PC-9 (cell line): Measurements from ENCODE around the gene H6PD. TPM values are rescaled to one million over a fixed set of nuclear protein-coding genes. Genes with fewer than 3 reads are reported as not detected.

Experiments used
- BruUV-seq: library from RNA; stranded (reverse); fragments of 400-500 nt; replicated peaks from 2 replicates; lab custom pipeline; 2021; lab: Mats Ljungman, UMichigan
- CTCF ChIA-PET: fragments of 300-600 bp; sonication (Branson Sonifier 250); formaldehyde crosslinking; loops from one replicate; lab custom pipeline; 2022; ENCODE audit warnings: antibody characterized with exemption; lab: Charles Lee
- POLR2A ChIA-PET: fragments of 300-600 bp; sonication (Branson Sonifier 250); formaldehyde crosslinking; loops from one replicate; lab custom pipeline; 2022; ENCODE audit warnings: antibody characterized with exemption; ENCODE audit not compliant: unreplicated experiment; lab: Charles Lee
- DNase-seq, 2 experiments: peaks; one replicate each; pipeline versions ENCODE4 v3.0.0 to v3.0.0-alpha.2; 2015 to 2022; ENCODE audit warnings: mixed read lengths in 1 of 2
- H2AFZ ChIP-seq: fragments of 200-600 bp; sonication (generic); 2 replicates; pipeline ENCODE4 v1.8.1; 2017; ENCODE audit warnings: antibody characterized with exemption
- H3F3A ChIP-seq: fragments of 200-600 bp; sonication (generic); 2 replicates; pipeline ENCODE4 v1.8.1; 2017; ENCODE audit warnings: antibody characterized with exemption, mild to moderate bottlenecking, low read depth; ENCODE audit not compliant: insufficient read depth
- H3K27ac ChIP-seq: fragments of 200-600 bp; sonication (generic); 2 replicates; pipeline ENCODE4 v1.6.1; 2016; ENCODE audit warnings: mixed run types
- H3K27me3 ChIP-seq: fragments of 200-600 bp; sonication (generic); 2 replicates; pipeline ENCODE4 v1.6.1; 2016; ENCODE audit warnings: low read depth, mixed run types; ENCODE audit not compliant: insufficient read depth
- H3K36me3 ChIP-seq: fragments of 200-600 bp; sonication (generic); 2 replicates; pipeline ENCODE4 v1.6.1; 2016; ENCODE audit warnings: low read depth, mixed run types
- H3K4me1 ChIP-seq: fragments of 200-600 bp; sonication (generic); replicated peaks from 2 replicates; pipeline ENCODE4 v1.6.1; 2016; ENCODE audit warnings: mixed run types; ENCODE audit not compliant: insufficient read depth
- H3K4me2 ChIP-seq: fragments of 200-600 bp; sonication (generic); 2 replicates; pipeline ENCODE4 v1.6.1; 2017; ENCODE audit warnings: mixed run types
- H3K4me3 ChIP-seq: fragments of 200-600 bp; sonication (generic); 2 replicates; pipeline ENCODE4 v1.6.1; 2016; ENCODE audit warnings: mixed run types
- H3K79me2 ChIP-seq: fragments of 200-600 bp; sonication (generic); 2 replicates; pipeline ENCODE4 v1.6.1; 2017; ENCODE audit warnings: low read depth, mixed run types
- H3K9me2 ChIP-seq: fragments of 200-600 bp; sonication (generic); 2 replicates; pipeline ENCODE4 v1.8.1; 2017; ENCODE audit warnings: mild to moderate bottlenecking; ENCODE audit not compliant: insufficient read depth
- H3K9me3 ChIP-seq: fragments of 200-600 bp; sonication (generic); 2 replicates; pipeline ENCODE4 v1.8.1; 2016; ENCODE audit warnings: low read depth; ENCODE audit not compliant: insufficient read depth
- H4K20me1 ChIP-seq: fragments of 200-600 bp; sonication (generic); 2 replicates; pipeline ENCODE4 v1.8.1; 2017; ENCODE audit not compliant: insufficient read depth
- CTCF ChIP-seq: fragments of 200-600 bp; sonication (generic); conservative IDR thresholded peaks from 2 replicates; pipeline ENCODE4 v1.6.1; 2017; ENCODE audit warnings: mixed run types, antibody characterized with exemption, mild to moderate bottlenecking, moderate library complexity
- EZH2 ChIP-seq: fragments of 200-600 bp; sonication (generic); IDR thresholded peaks from 2 replicates; pipeline ENCODE4 v1.8.0; 2017; ENCODE audit warnings: antibody characterized with exemption, low read depth
- intact Hi-C: fragments of 100-400 bp; cut with micrococcal nuclease; formaldehyde crosslinking; loops from one replicate; pipeline ENCODE4 v1.10.0; 2022; ENCODE audit not compliant: unreplicated experiment
- total RNA-seq: library from RNA; stranded (reverse); gene quantifications from 2 replicates; pipeline ENCODE4 v1.2.3, GENCODE V29; 2021

Gene H6PD
- total RNA-seq, 1 experiment from 2014 or later, result 31.1 TPM

DNA sequence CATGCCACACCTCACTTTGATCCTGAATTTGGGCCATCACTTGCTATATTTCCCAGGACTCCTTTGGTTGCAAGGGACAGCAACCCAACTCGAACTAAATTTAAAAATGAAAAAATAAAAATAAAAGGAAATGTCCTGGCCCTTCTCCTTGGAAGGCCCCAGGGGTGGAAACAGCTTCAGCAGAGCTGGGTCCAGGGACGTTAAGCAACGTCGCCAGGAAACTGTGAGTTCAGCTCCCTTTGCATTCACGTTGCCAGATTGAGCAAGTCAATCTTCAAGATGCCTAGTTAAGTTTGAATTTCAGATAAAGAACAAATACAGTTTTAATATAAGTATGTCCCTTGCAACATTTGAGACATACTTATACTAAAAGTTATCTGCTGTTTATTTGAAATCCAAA lies 43.5 kb downstream of the H6PD start:
- H3K4me1 ChIP-seq, result peaks cover 23% of the 10 kb centered on the region

DNA sequence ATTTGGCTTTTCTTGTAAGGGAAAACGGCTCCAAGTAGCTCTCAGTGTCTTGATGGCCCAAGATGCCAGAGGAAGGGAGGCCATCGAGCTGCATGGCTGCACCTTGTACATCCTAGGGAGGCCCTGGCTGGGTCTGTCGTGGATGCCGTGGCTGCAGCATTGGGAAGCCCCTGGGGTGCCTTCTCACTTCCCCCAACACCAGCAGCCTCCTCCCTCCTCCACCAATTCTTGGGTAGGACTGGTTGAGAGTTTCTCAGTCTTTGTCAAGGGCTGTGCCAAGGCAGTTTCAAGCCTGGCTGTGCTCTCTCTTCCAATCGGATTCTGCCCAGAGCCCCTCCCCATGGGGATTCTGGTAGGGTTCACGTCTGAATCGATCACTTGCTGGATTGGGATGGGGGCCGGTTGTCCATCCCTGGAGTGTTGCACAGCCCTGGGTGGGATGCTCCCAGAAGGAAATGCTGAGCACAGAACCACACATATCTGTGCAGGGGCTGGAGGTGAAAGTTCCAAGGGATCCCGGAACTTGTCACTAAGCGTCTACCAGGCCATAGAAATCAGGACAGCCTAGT lies 44.1 kb downstream of the H6PD start:
- no peaks in the 10 kb centered on the region for H3K79me2 ChIP-seq
- no peak overlapping the region for H3K27ac ChIP-seq
- CTCF ChIA-PET, result no interaction called here
- H3F3A ChIP-seq, result no peaks in the 10 kb centered on the region; the same call in 1 of the 2 replicates
- no TSS peak for BruUV-seq
- no peak overlapping the region for H3K4me3 ChIP-seq
- no peak overlapping the region for H3K4me2 ChIP-seq
- H3K4me1 ChIP-seq, result peaks cover 24% of the 10 kb centered on the region
- H3K36me3 ChIP-seq, result no peaks in the 10 kb centered on the region
- H3K9me2 ChIP-seq, result no peaks in the 10 kb centered on the region
- H4K20me1 ChIP-seq, result no peaks in the 10 kb centered on the region
- intact Hi-C loops, result no loop called here
- no peak for DNase-seq
- no peaks in the 10 kb centered on the region for H3K9me3 ChIP-seq
- no peaks in the 10 kb centered on the region for H3K27me3 ChIP-seq
- TF ChIP-seq CTCF, result no peak
- no peak for TF ChIP-seq EZH2
- H2AFZ ChIP-seq, result no peak overlapping the region
- POLR2A ChIA-PET, result no interaction called here

More for the DNA sequence above, 43.5 kb downstream of the H6PD start:
- H3K79me2 ChIP-seq, result no peaks in the 10 kb centered on the region
- H3K9me3 ChIP-seq, result no peaks in the 10 kb centered on the region
- no peak overlapping the region for H3K4me2 ChIP-seq
- no peak overlapping the region for H3K27ac ChIP-seq
- H4K20me1 ChIP-seq, result no peaks in the 10 kb centered on the region
- H3K36me3 ChIP-seq, result no peaks in the 10 kb centered on the region
- DNase-seq, result no peak
- H3K27me3 ChIP-seq, result no peaks in the 10 kb centered on the region
- H2AFZ ChIP-seq, result no peak overlapping the region
- BruUV-seq, result no TSS peak
- intact Hi-C loops, result no loop called here
- ChIA-PET POLR2A (no interaction called here), CTCF (no interaction called here)
- no peaks in the 10 kb centered on the region; the same call in 1 of the 2 replicates for H3F3A ChIP-seq
- no peaks in the 10 kb centered on the region for H3K9me2 ChIP-seq
- no peak overlapping the region for H3K4me3 ChIP-seq
- TF ChIP-seq CTCF (no peak), EZH2 (no peak)

DNA sequence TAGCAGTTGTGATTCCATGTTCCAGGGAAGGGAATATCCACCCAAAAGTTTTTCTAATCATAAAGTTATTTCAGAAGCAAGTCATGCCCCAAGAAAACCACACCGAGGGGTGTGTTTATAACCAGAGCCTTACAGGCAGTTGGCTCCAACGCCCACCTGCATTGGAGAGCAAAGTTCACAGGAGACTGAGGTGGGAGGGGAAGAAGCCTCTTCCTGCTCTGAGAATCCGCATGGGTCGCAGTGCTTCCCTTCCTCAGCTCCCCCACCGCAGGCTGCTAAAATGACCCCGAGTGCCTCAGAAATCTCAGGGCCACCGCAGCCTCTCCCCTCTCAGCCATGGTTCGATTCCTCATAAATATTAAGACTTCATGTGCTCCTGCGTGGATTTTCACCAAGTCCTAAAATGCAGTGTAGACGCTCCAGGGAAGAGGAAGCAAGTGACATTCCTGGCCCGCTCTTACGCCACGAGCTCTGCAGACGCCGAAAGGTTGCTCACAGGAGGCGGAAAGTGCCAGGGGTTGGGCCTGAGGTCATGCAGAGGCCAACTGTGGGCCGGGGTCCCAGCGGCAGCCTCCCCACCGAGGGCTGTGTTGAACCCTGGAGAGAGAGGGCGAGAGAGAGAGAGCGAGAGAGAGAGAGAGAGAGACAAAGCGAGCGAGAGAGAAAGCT lies 44.7 kb downstream of the H6PD start:
- POLR2A ChIA-PET, result interaction anchor here (0.6 kb wide), 1 partner anchor 134 kb away, joined by 3 read pairs; no protein-coding TSS in a partner anchor
- Histone ChIP-seq H3K9me3 (no peaks in the 10 kb centered on the region), H3K4me1 (peaks cover 30% of the 10 kb centered on the region)

More for the DNA sequence above, 44.7 kb downstream of the H6PD start:
- H3K27me3 ChIP-seq, result no peaks in the 10 kb centered on the region
- no peak overlapping the region for H3K27ac ChIP-seq
- intact Hi-C loops, result no loop called here
- H4K20me1 ChIP-seq, result no peaks in the 10 kb centered on the region
- no peak overlapping the region for H2AFZ ChIP-seq
- H3K9me2 ChIP-seq, result no peaks in the 10 kb centered on the region
- no peak for DNase-seq
- TF ChIP-seq EZH2 (no peak), CTCF (no peak)
- no peak overlapping the region for H3K4me2 ChIP-seq
- no TSS peak for BruUV-seq
- H3F3A ChIP-seq, result no peaks in the 10 kb centered on the region; the same call in 1 of the 2 replicates
- H3K36me3 ChIP-seq, result no peaks in the 10 kb centered on the region
- CTCF ChIA-PET, result interaction anchor here (0.6 kb wide), 1 partner anchor 9 kb away, joined by 3 read pairs; no protein-coding TSS in a partner anchor
- H3K4me3 ChIP-seq, result no peak overlapping the region
- no peaks in the 10 kb centered on the region for H3K79me2 ChIP-seq
